ENCODE data around the gene SYPL1. TPM values are rescaled to one million over a fixed set of nuclear protein-coding genes. Genes with fewer than 3 reads are reported as not detected.
A peak's percentile ranks its signal among the peaks of the same experiment; 100 is the strongest.

SYPL1 gene
- total and polyA plus RNA-seq, 7 donors = 66.3 to 113 (median 79.0) TPM

GRCh38 chr7:106064771-106065574, 47.1 kb downstream of the SYPL1 start:
- Histone ChIP-seq H3K27ac (peak overlapping the region; percentile 87), H3K4me1 (peaks cover 20% of the 10 kb centered on the region), H3K4me3 (peak overlapping the region; percentile 57), H3K9me3 (no peaks in the 10 kb centered on the region), H3K36me3 (ENCODE audit: insufficient read depth in 1 of 2, low read depth in 1 of 2) (no peaks in the 10 kb centered on the region), H3K27me3 (ENCODE audit: insufficient read depth in 3 of 3, low read length in 2 of 3) (no peaks in the 10 kb centered on the region)
- intact Hi-C loops (cut with DNase I) = loop anchor here (5.0 to 10.0 kb wide), 2 partner anchors 47 to 220 kb away; partner anchors contain the start of genes SYPL1 (in 2 of the 2) and NAMPT (in 1 of the 2)
- WGBS, 3 donors = 5 to 11% (median 9%) methylated on average over 14 of the region's 14 CpGs
- peak; percentile 96 to 98 (median 97) for ATAC-seq
- peak; percentile 16 for TF ChIP-seq CTCF (IDR thresholded peaks at IDR 0.05)
- DNase-seq = peak; percentile 88 to 94

- H3K27ac ChIP-seq = peak overlapping the region; percentile 87
- peak; percentile 1 to 5 (median 3) for ATAC-seq
- no peaks in the 10 kb centered on the region for H3K9me3 ChIP-seq
- peaks cover 16% of the 10 kb centered on the region for H3K4me1 ChIP-seq
- DNase-seq = no peak
- H3K4me3 ChIP-seq = peak overlapping the region; percentile 57
- H3K36me3 ChIP-seq (ENCODE audit: insufficient read depth in 1 of 2, low read depth in 1 of 2) = no peaks in the 10 kb centered on the region
- no peaks in the 10 kb centered on the region for H3K27me3 ChIP-seq (ENCODE audit: insufficient read depth in 3 of 3, low read length in 2 of 3)
- 33 to 63% (median 53%) methylated on average over 8 of the region's 8 CpGs for WGBS, 3 donors
- no peak for TF ChIP-seq CTCF (IDR thresholded peaks at IDR 0.05)
- intact Hi-C loops (cut with DNase I) = loop anchor here in 1 of 2 donors (10.0 kb wide), 1 partner anchor 220 kb away; the partner anchor contains the start of gene NAMPT
These were observed 47.8 kb downstream of the SYPL1 start for GRCh38 chr7:106064316-106064715.

GRCh38 chr7:106063692-106064091, 48.4 kb downstream of the SYPL1 start:
- ATAC-seq (no peak), DNase-seq (no peak)
- Histone ChIP-seq H3K27me3 (ENCODE audit: insufficient read depth in 3 of 3, low read length in 2 of 3) (no peaks in the 10 kb centered on the region), H3K9me3 (no peaks in the 10 kb centered on the region), H3K27ac (no peak overlapping the region), H3K36me3 (ENCODE audit: insufficient read depth in 1 of 2, low read depth in 1 of 2) (no peaks in the 10 kb centered on the region), H3K4me3 (no peak overlapping the region), H3K4me1 (peaks cover 11% of the 10 kb centered on the region)
- intact Hi-C loops (cut with DNase I) = loop anchor here in 1 of 2 donors (10.0 kb wide), 1 partner anchor 221 kb away; the partner anchor contains the start of gene NAMPT
- 78 to 85% (median 81%) methylated on average over 2 of the region's 2 CpGs for WGBS, 3 donors
- no peak for TF ChIP-seq CTCF (IDR thresholded peaks at IDR 0.05)

GRCh38 chr7:106063024-106063423, 49.1 kb downstream of the SYPL1 start:
- no peaks in the 10 kb centered on the region for H3K27me3 ChIP-seq (ENCODE audit: insufficient read depth in 3 of 3, low read length in 2 of 3)
- no peak overlapping the region for H3K27ac ChIP-seq
- no peaks in the 10 kb centered on the region for H3K36me3 ChIP-seq (ENCODE audit: insufficient read depth in 1 of 2, low read depth in 1 of 2)
- TF ChIP-seq CTCF (IDR thresholded peaks at IDR 0.05) = no peak
- H3K4me1 ChIP-seq = peaks cover 14% of the 10 kb centered on the region
- no peak overlapping the region for H3K4me3 ChIP-seq
- intact Hi-C loops (cut with DNase I) = loop anchor here in 1 of 2 donors (10.0 kb wide), 1 partner anchor 222 kb away; the partner anchor contains the start of gene NAMPT
- H3K9me3 ChIP-seq = no peaks in the 10 kb centered on the region
- ATAC-seq (no peak), DNase-seq (no peak)
- WGBS, 3 donors = 77 to 80% (median 80%) methylated on average over 6 of the region's 6 CpGs

Measured in psoas muscle (tissue), 8 donors.